Osteoblast (primary cell): ENCODE results near the gene LHFPL6. TPM values are rescaled to one million over a fixed set of nuclear protein-coding genes. Genes with fewer than 3 reads are reported as not detected.

Source experiments
- DNase-seq: peaks from one replicate; pipeline ENCODE4 v3.0.0; 2011; ENCODE audit warnings: low spot score, mixed read lengths; ENCODE audit not compliant: insufficient read length; ENCODE audit errors: missing footprints
- H2AFZ ChIP-seq: 2 replicates; pipeline ENCODE4 v1.6.0; 2011; ENCODE audit warnings: mild to moderate bottlenecking, low read length
- H3K27ac ChIP-seq: 2 replicates; pipeline ENCODE4 v1.5.1; 2011; ENCODE audit warnings: mild to moderate bottlenecking, low read depth, low read length, moderate library complexity
- H3K27me3 ChIP-seq: 2 replicates; pipeline ENCODE4 v1.6.0; 2012; ENCODE audit warnings: mild to moderate bottlenecking, control low read depth, inconsistent platforms, low read length, moderate library complexity; ENCODE audit not compliant: insufficient read depth
- H3K36me3 ChIP-seq: 2 replicates; pipeline ENCODE4 v1.5.1; 2011; ENCODE audit warnings: mild to moderate bottlenecking, low read length, control low read depth, moderate library complexity; ENCODE audit not compliant: insufficient read depth
- H3K4me1 ChIP-seq: 2 replicates; pipeline ENCODE4 v1.5.1; 2011; ENCODE audit warnings: mild to moderate bottlenecking, low read length, control low read depth, moderate library complexity; ENCODE audit not compliant: insufficient read depth
- H3K4me2 ChIP-seq: 2 replicates; pipeline ENCODE4 v1.6.0; 2011; ENCODE audit warnings: mild to moderate bottlenecking, low read length; ENCODE audit not compliant: insufficient read depth
- H3K4me3 ChIP-seq: fragments of 200-600 bp; sonication (generic); 3 replicates; pipeline ENCODE4 v1.5.1; 2012; ENCODE audit warnings: mild to moderate bottlenecking, low read length, inconsistent platforms; ENCODE audit not compliant: insufficient read depth
- H3K79me2 ChIP-seq: 2 replicates; pipeline ENCODE4 v1.6.0; 2012; ENCODE audit warnings: mild to moderate bottlenecking, low read length, control low read depth, inconsistent platforms; ENCODE audit not compliant: insufficient read depth
- H3K9me3 ChIP-seq: 2 replicates; pipeline ENCODE4 v1.5.1; 2011; ENCODE audit warnings: low read depth, low read length, control low read depth
- H4K20me1 ChIP-seq: 2 replicates; pipeline ENCODE4 v1.6.0; 2012; ENCODE audit warnings: mild to moderate bottlenecking, low read length, control low read depth; ENCODE audit not compliant: insufficient read depth
- CTCF ChIP-seq: IDR thresholded peaks from 2 replicates; pipeline ENCODE4 v1.5.1; 2011; ENCODE audit warnings: mild to moderate bottlenecking, low read depth, low read length, moderate library complexity; ENCODE audit errors: extremely low read depth
- total RNA-seq: library from RNA; depleted of rRNA; stranded (reverse); fragments of >200 nt; gene quantifications from 2 replicates; pipeline ENCODE4 v1.2.3, GENCODE V29; 2012

Gene LHFPL6
- total RNA-seq, 1 donor = 112 TPM

- Histone ChIP-seq H3K4me1 (peaks cover 16% of the 10 kb centered on the region), H4K20me1 (no peaks in the 10 kb centered on the region), H3K4me2 (peak overlapping the region; percentile 1), H3K27me3 (no peaks in the 10 kb centered on the region), H3K4me3 (no peak overlapping the region), H2AFZ (no peak overlapping the region), H3K36me3 (no peaks in the 10 kb centered on the region), H3K27ac (peak overlapping the region; percentile 56), H3K9me3 (no peaks in the 10 kb centered on the region), H3K79me2 (peaks cover 18% of the 10 kb centered on the region)
- DNase-seq = no peak
- no peak for TF ChIP-seq CTCF
Measured at GRCh38 chr13:39462428-39462827, 140.6 kb downstream of the LHFPL6 start.

- DNase-seq = no peak
- H3K4me1 ChIP-seq = peaks cover 16% of the 10 kb centered on the region
- H3K27me3 ChIP-seq = no peaks in the 10 kb centered on the region
- H3K4me2 ChIP-seq = peak overlapping the region; percentile 21
- H3K36me3 ChIP-seq = no peaks in the 10 kb centered on the region
- peaks cover 14% of the 10 kb centered on the region for H3K79me2 ChIP-seq
- no peaks in the 10 kb centered on the region for H3K9me3 ChIP-seq
- H3K27ac ChIP-seq = peak overlapping the region; percentile 56
- TF ChIP-seq CTCF = no peak
- H2AFZ ChIP-seq = no peak overlapping the region
- H4K20me1 ChIP-seq = no peaks in the 10 kb centered on the region
- no peak overlapping the region for H3K4me3 ChIP-seq
Measured at GRCh38 chr13:39461685-39462266, 141.2 kb downstream of the LHFPL6 start.

GRCh38 chr13:39457274-39457673 is 145.7 kb downstream of the LHFPL6 start:
- Histone ChIP-seq H3K27ac (no peak overlapping the region), H3K27me3 (no peaks in the 10 kb centered on the region), H2AFZ (no peak overlapping the region), H3K9me3 (no peaks in the 10 kb centered on the region), H3K4me2 (no peak overlapping the region), H3K4me1 (peaks cover 10% of the 10 kb centered on the region), H3K4me3 (no peak overlapping the region), H4K20me1 (no peaks in the 10 kb centered on the region), H3K79me2 (peaks cover 20% of the 10 kb centered on the region), H3K36me3 (no peaks in the 10 kb centered on the region)
- no peak for DNase-seq
- no peak for TF ChIP-seq CTCF

- DNase-seq = no peak
- Histone ChIP-seq H3K27ac (no peak overlapping the region), H3K36me3 (no peaks in the 10 kb centered on the region), H3K4me1 (no peaks in the 10 kb centered on the region), H3K27me3 (no peaks in the 10 kb centered on the region), H3K4me2 (no peak overlapping the region), H3K79me2 (peaks cover 18% of the 10 kb centered on the region), H4K20me1 (no peaks in the 10 kb centered on the region), H3K9me3 (no peaks in the 10 kb centered on the region), H2AFZ (no peak overlapping the region), H3K4me3 (no peak overlapping the region)
- no peak for TF ChIP-seq CTCF
Measured at GRCh38 chr13:39455521-39456175, 147.3 kb downstream of the LHFPL6 start.
